Measurements from ENCODE around the gene VIPR1. TPM values are rescaled to one million over a fixed set of nuclear protein-coding genes. Genes with fewer than 3 reads are reported as not detected.

VIPR1 gene
- total and polyA plus RNA-seq, 4 experiments from 2014 or later, result 23.1 to 104 (median 62.0) TPM

- H3K36me3 Mint-ChIP-seq, result peaks cover 0 to 8% of the 10 kb centered on the region in 2 donors
- H3K4me3 Mint-ChIP-seq, result peak overlapping the region; percentile 33 to 96 (median 78)
- Histone ChIP-seq H3K4me1 (ENCODE audit: insufficient read depth, low read length) (peaks cover 38% of the 10 kb centered on the region), H3K27me3 (ENCODE audit: insufficient read depth, low read length) (peaks cover 9% of the 10 kb centered on the region), H3K27ac (ENCODE audit: low read depth, low read length) (no peak overlapping the region), H3K4me3 (ENCODE audit: low read length in 2 of 2) (peak overlapping the region in 1 of 2 donors; percentile 70), H3K36me3 (ENCODE audit: insufficient read depth, low read length) (no peaks in the 10 kb centered on the region), H3K9me3 (ENCODE audit: control insufficient read depth in 1 of 2, low read length in 2 of 2) (no peaks in the 10 kb centered on the region)
- CTCF ChIA-PET (ENCODE audit: partially characterized antibody), result interaction anchor here (0.8 to 50.4 kb wide), 18 partner anchors 9 to 381 kb away, joined by 3 to 1823 read pairs (median 5); partner anchors contain the start of gene SEC22C
- intact Hi-C loops (cut with micrococcal nuclease), result loop anchor here (1.0 to 5.0 kb wide), 2 partner anchors 256 to 380 kb away; no protein-coding TSS in a partner anchor
- DNase-seq, result no peak
- peaks cover 19 to 45% (median 31%) of the 10 kb centered on the region in 4 donors for H3K4me1 Mint-ChIP-seq
- peaks cover 7 to 12% of the 10 kb centered on the region in 2 donors for H3K27me3 Mint-ChIP-seq
- POLR2A ChIA-PET (ENCODE audit: partially characterized antibody), result interaction anchor here (0.6 to 3.8 kb wide), 15 partner anchors 12 to 888 kb away, joined by 3 to 75 read pairs (median 16); partner anchors contain the start of genes SEC22C and SS18L2
- H3K9me3 Mint-ChIP-seq, result no peaks in the 10 kb centered on the region
- H3K27ac Mint-ChIP-seq, result peak overlapping the region in 5 of 7 donors; percentile 18 to 83 (median 47)
These were observed 1.5 kb upstream of the VIPR1 start for GRCh38 chr3:42500909-42501308.

GRCh38 chr3:42501321-42501680 lies 1.1 kb upstream of the VIPR1 start:
- no peaks in the 10 kb centered on the region for H3K36me3 ChIP-seq (ENCODE audit: insufficient read depth, low read length)
- peak in 1 of 5 donors; percentile 11 for DNase-seq
- intact Hi-C loops (cut with micrococcal nuclease), result loop anchor here (1.0 to 5.0 kb wide), 2 partner anchors 256 to 380 kb away; no protein-coding TSS in a partner anchor
- H3K4me3 ChIP-seq (ENCODE audit: low read length in 2 of 2), result peak overlapping the region in 1 of 2 donors; percentile 70
- peaks cover 9% of the 10 kb centered on the region for H3K27me3 ChIP-seq (ENCODE audit: insufficient read depth, low read length)
- CTCF ChIA-PET (ENCODE audit: partially characterized antibody), result interaction anchor here (0.8 to 50.4 kb wide), 21 partner anchors 9 to 381 kb away, joined by 3 to 1823 read pairs (median 4); partner anchors contain the start of genes SEC22C and SS18L2
- H3K4me3 Mint-ChIP-seq, result peak overlapping the region; percentile 95 to 99 (median 96)
- peaks cover 0 to 8% of the 10 kb centered on the region in 2 donors for H3K36me3 Mint-ChIP-seq
- no peaks in the 10 kb centered on the region for H3K9me3 ChIP-seq (ENCODE audit: control insufficient read depth in 1 of 2, low read length in 2 of 2)
- POLR2A ChIA-PET (ENCODE audit: partially characterized antibody), result interaction anchor here (0.6 to 3.8 kb wide), 21 partner anchors 11 to 888 kb away, joined by 3 to 75 read pairs (median 11); partner anchors contain the start of genes SEC22C and SS18L2
- peak overlapping the region; percentile 64 for H3K27ac ChIP-seq (ENCODE audit: low read depth, low read length)
- peaks cover 7 to 12% of the 10 kb centered on the region in 2 donors for H3K27me3 Mint-ChIP-seq
- H3K4me1 ChIP-seq (ENCODE audit: insufficient read depth, low read length), result peaks cover 42% of the 10 kb centered on the region
- peaks cover 19 to 48% (median 34%) of the 10 kb centered on the region in 4 donors for H3K4me1 Mint-ChIP-seq
- H3K9me3 Mint-ChIP-seq, result no peaks in the 10 kb centered on the region
- H3K27ac Mint-ChIP-seq, result peak overlapping the region; percentile 18 to 96 (median 79)

GRCh38 chr3:42501681-42502428 lies 588 bp upstream of the VIPR1 start:
- H3K36me3 ChIP-seq (ENCODE audit: insufficient read depth, low read length), result no peaks in the 10 kb centered on the region
- H3K27me3 ChIP-seq (ENCODE audit: insufficient read depth, low read length), result peaks cover 9% of the 10 kb centered on the region
- DNase-seq, result peak; percentile 61 to 73 (median 65)
- H3K27ac ChIP-seq (ENCODE audit: low read depth, low read length), result peak overlapping the region; percentile 64
- Mint-ChIP-seq H3K9me3 (no peaks in the 10 kb centered on the region), H3K4me1 (peaks cover 19 to 53% (median 36%) of the 10 kb centered on the region in 4 donors), H3K27me3 (peaks cover 7 to 12% of the 10 kb centered on the region in 2 donors), H3K4me3 (peak overlapping the region; percentile 95 to 99 (median 96)), H3K36me3 (peaks cover 0 to 8% of the 10 kb centered on the region in 2 donors), H3K27ac (peak overlapping the region; percentile 83 to 97 (median 95))
- CTCF ChIA-PET (ENCODE audit: partially characterized antibody), result interaction anchor here (0.7 to 50.4 kb wide), 29 partner anchors 8 to 607 kb away, joined by 3 to 1823 read pairs (median 4); partner anchors contain the start of genes NKTR, SEC22C and SS18L2
- peaks cover 43% of the 10 kb centered on the region for H3K4me1 ChIP-seq (ENCODE audit: insufficient read depth, low read length)
- POLR2A ChIA-PET (ENCODE audit: partially characterized antibody), result interaction anchor here (0.7 to 3.8 kb wide), 28 partner anchors 11 to 1836 kb away, joined by 3 to 75 read pairs (median 10); partner anchors contain the start of genes NKTR, SEC22C, SS18L2 and TCAIM
- H3K9me3 ChIP-seq (ENCODE audit: control insufficient read depth in 1 of 2, low read length in 2 of 2), result no peaks in the 10 kb centered on the region
- peak overlapping the region; percentile 70 to 88 for H3K4me3 ChIP-seq (ENCODE audit: low read length in 2 of 2)
- intact Hi-C loops (cut with micrococcal nuclease), result loop anchor here (1.0 to 5.0 kb wide), 7 partner anchors 34 to 379 kb away; partner anchors contain the start of gene NKTR

- Mint-ChIP-seq H3K36me3 (peaks cover 0 to 10% of the 10 kb centered on the region in 2 donors), H3K27ac (peak overlapping the region; percentile 83 to 93 (median 92)), H3K9me3 (no peaks in the 10 kb centered on the region), H3K4me1 (peaks cover 31 to 66% (median 49%) of the 10 kb centered on the region in 4 donors), H3K4me3 (peak overlapping the region; percentile 86 to 92 (median 90)), H3K27me3 (peaks cover 7 to 9% of the 10 kb centered on the region in 2 donors)
- no peaks in the 10 kb centered on the region for H3K9me3 ChIP-seq (ENCODE audit: control insufficient read depth in 1 of 2, low read length in 2 of 2)
- DNase-seq, result peak in 1 of 5 donors; percentile 17
- H3K36me3 ChIP-seq (ENCODE audit: insufficient read depth, low read length), result no peaks in the 10 kb centered on the region
- H3K27me3 ChIP-seq (ENCODE audit: insufficient read depth, low read length), result peaks cover 9% of the 10 kb centered on the region
- intact Hi-C loops (cut with micrococcal nuclease), result loop anchor here (5.0 kb wide), 1 partner anchor 254 kb away; no protein-coding TSS in a partner anchor
- CTCF ChIA-PET (ENCODE audit: partially characterized antibody), result interaction anchor here (1.0 to 50.4 kb wide), 3 partner anchors 16 to 87 kb away, joined by 3 to 1823 read pairs (median 4); partner anchors contain the start of gene SS18L2
- peak overlapping the region; percentile 28 for H3K27ac ChIP-seq (ENCODE audit: low read depth, low read length)
- peaks cover 58% of the 10 kb centered on the region for H3K4me1 ChIP-seq (ENCODE audit: insufficient read depth, low read length)
- peak overlapping the region; percentile 34 to 70 for H3K4me3 ChIP-seq (ENCODE audit: low read length in 2 of 2)
- POLR2A ChIA-PET (ENCODE audit: partially characterized antibody), result interaction anchor here (1.9 to 3.8 kb wide), 6 partner anchors 16 to 32 kb away, joined by 4 to 75 read pairs (median 11); no protein-coding TSS in a partner anchor
These were observed 945 bp downstream of the VIPR1 start for GRCh38 chr3:42503251-42503924.

GRCh38 chr3:42503957-42504333 lies 1.5 kb downstream of the VIPR1 start:
- ChIA-PET CTCF (ENCODE audit: partially characterized antibody) (interaction anchor here (1.0 to 50.4 kb wide), 3 partner anchors 14 to 40 kb away, joined by 3 to 1823 read pairs (median 3); no protein-coding TSS in a partner anchor), POLR2A (ENCODE audit: partially characterized antibody) (interaction anchor here (1.9 to 3.8 kb wide), 3 partner anchors 22 to 32 kb away, joined by 4 to 75 read pairs (median 4); no protein-coding TSS in a partner anchor)
- no peak overlapping the region for H3K27ac ChIP-seq (ENCODE audit: low read depth, low read length)
- Mint-ChIP-seq H3K9me3 (no peaks in the 10 kb centered on the region), H3K36me3 (peaks cover 0 to 10% of the 10 kb centered on the region in 2 donors), H3K4me1 (peaks cover 35 to 71% (median 54%) of the 10 kb centered on the region in 4 donors), H3K27ac (peak overlapping the region; percentile 26 to 93 (median 92)), H3K27me3 (peaks cover 7 to 9% of the 10 kb centered on the region in 2 donors), H3K4me3 (peak overlapping the region; percentile 86 to 92 (median 90))
- intact Hi-C loops (cut with micrococcal nuclease), result loop anchor here (5.0 kb wide), 1 partner anchor 253 kb away; no protein-coding TSS in a partner anchor
- peaks cover 9% of the 10 kb centered on the region for H3K27me3 ChIP-seq (ENCODE audit: insufficient read depth, low read length)
- no peak for DNase-seq
- no peak overlapping the region for H3K4me3 ChIP-seq (ENCODE audit: low read length in 2 of 2)
- no peaks in the 10 kb centered on the region for H3K36me3 ChIP-seq (ENCODE audit: insufficient read depth, low read length)
- peaks cover 64% of the 10 kb centered on the region for H3K4me1 ChIP-seq (ENCODE audit: insufficient read depth, low read length)
- no peaks in the 10 kb centered on the region for H3K9me3 ChIP-seq (ENCODE audit: control insufficient read depth in 1 of 2, low read length in 2 of 2)
